CD4-positive, alpha-beta T cell treated with Interleukin-15 for 4 hours (primary cell): ENCODE data around the gene DNAJC8.

Experiments used
- DNase-seq: peaks from one replicate; pipeline ENCODE4 v3.0.0-alpha.2; 2020; ENCODE audit warnings: low spot score

Gene DNAJC8

DNA sequence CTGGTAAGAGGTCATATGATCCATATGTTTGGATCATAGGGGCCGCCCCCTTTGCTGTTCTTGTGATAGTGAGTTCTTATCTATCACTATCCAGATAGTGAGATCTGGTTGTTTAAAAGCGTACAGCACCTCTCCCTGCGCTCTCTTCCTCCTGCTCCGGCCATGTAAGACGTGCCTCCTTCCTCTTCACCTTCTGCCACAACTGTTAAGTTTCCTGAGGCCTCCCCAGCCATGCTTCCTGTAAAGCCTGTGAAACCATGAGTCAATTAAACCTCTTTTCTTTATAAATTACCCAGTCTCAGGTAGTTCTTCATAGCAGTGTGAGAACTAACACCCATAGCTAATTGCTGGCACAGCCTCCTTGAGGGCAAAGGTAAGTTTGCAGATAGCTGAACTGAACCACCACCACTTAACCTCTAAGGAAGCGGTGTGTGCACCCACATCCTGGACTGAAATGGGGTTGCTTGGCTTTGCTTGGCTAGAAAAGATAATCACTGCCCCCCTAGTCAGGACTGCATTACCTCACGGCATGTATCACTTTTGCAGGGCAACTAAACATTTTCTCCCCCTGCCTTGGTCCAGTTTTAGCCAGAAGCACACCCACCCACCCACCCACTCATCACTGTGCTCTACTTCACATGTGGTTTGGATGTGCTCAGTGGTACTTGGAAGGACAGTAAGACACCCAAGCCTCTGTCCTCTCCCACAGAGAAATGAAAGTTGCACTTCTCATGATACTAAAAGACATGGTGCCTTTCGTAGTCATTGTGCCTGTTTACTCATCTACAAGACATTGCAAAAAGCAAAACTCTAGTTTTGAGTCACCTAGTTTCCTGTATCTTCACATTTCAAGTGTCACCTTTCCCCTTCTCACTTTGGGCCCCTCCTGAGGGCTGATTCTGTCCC is 33.2 kb downstream of the DNAJC8 start:
- peak; percentile 65 for DNase-seq

DNA sequence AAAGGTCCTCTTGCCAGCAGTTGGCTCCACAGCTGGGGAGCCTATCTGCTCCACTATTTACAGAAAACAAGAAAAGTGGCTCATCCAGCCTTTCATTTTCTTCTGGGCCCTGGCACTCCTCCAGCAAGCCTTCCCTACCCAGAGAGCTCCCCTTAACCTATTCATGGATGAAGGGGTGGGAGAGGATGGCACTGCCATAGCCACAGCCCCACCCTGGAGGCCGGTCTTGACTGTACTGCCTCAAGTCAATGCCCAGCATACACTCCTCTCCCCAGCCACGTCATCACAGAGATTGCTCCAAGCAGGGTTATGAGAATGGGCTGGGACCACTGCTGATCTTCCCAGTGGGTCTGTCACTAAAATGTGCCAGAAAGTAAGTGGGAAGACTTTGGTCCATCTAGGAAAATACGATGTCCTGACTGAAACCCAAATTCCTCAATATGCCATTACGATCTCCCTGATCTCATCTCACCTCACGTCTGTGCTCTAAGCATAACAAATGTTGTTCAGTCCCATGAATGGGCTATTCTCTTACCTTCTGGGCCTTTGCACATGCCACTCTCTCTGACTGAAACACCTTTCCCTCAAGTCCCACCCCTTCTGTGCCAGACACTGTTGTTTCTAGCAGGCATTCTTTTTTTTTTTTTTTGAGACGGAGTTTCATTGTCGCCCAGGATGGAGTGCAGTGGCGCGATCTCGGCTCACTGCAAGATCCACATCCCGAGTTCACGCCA is 35.0 kb downstream of the DNAJC8 start:
- DNase-seq, result no peak

GRCh38 chr1:28196330-28196729 is 36.5 kb downstream of the DNAJC8 start:
- DNase-seq, result no peak

DNA sequence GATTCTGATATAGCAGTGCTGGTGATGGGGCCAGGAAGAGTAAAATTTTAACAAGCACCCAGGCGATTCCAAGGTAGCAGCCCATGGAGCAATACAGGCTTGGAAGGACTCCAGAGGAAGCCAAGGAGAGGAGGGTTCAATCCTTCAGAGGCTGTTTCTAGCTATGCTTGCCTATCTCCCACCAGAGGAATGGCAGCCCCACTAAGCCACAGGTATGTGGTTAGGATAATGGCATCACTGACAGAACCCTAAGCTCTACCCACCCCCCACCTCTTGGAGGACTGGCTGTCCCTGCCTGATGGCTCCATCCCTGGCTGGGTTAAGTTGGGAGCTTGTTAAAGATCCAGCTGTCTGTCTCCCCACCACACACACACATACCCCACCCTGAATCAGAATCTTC is 37.0 kb downstream of the DNAJC8 start:
- DNase-seq, result no peak

DNA sequence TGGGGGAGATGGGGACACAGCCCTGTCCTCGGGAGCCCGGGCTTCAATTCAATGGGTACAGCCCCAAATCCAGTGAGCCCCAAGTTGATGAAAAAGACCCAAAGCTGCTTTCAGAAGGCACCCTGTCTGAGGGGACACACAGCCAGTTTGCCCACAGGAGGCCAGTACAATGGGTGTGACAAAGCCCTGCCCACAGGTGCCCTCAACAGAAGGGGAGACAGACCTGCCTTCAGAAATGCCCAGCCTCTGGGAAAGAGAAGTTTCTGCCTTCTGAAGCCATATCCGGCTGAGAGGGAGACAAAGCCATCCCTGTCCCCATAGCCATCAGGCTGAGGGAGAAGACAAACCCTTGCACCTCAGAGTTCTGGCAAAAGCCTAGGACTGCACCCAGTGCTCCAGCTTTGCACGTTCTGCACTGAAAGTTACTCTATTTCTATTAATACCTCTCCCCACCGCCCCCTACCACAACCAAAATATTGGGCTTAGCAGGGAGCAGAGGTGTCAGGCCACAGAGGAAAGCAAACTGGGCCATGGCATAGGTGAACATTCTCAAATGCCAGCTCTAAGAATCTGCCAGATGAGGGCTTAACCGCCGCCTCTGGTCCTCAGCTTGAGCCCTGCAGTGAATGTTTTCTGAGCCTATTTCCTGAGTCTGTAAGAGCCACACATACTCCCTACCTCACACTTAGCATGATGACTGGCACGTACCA is 38.3 kb downstream of the DNAJC8 start:
- DNase-seq, result no peak

DNA sequence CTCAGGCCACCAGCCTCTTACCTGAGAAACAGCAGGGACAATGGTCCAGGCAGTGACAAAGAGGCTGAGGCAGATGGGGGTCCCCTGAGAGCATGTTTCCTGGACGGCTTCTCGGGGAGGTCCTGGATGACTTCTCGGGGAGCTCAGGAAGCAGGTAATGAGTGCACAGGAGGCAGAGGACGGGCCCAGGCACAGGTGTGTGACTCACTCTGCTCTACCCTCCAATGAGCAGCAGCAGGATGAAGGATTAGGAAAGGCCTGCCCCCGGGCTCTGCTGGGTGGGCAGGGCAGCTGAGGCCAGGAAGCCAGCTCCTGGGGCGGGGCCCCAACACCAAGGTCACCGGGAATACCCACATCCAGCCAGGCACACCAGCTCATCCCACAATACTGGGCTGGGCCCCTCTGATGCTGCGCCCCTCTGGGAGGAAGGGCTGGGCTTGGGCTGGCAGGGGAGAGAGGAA is 39.1 kb downstream of the DNAJC8 start:
- no peak for DNase-seq

GRCh38 chr1:28190996-28191645 is 41.7 kb downstream of the DNAJC8 start:
- DNase-seq, result no peak

GRCh38 chr1:28190337-28190979 is 42.4 kb downstream of the DNAJC8 start:
- no peak for DNase-seq

GRCh38 chr1:28185071-28185470 is 47.8 kb downstream of the DNAJC8 start:
- no peak for DNase-seq

GRCh38 chr1:28180306-28181305 is 52.2 kb downstream of the DNAJC8 start:
- DNase-seq, result no peak

DNA sequence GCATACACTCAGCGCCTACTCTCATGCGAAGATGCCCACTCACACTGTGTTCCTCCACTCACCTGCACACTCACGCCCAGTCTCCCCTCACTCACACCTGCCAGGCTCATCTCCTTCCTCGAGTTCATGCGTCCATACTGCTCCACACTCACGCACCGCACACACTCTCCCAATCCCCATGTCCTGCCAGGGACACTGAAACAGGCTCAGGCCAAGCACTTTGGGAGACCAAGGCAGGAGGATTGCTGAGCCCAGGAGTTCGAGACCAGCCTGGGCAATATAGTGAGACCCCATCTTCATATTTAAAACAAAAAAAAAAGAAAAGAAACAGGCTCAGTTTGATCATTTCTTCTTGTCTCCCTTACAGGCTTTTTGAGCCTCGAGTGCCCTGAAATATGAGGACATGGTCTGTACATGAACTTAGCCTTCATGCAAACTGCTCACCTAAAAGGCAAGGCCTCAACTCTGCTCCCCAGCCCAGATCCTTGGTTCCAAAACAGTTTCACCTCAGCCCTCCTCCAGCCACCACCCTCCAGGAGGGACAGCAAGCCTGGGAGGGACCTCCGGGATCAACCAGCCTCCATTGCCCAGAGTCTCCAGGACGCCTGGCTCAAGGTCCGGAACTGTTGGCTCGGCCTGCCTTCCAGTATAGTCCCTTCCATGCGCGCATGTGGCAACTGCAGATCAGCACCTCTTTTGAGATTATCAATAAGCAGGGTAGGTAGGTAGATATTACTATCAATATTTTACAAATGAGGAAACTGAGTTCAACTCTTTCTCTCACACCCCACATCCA is 53.9 kb downstream of the DNAJC8 start:
- DNase-seq, result no peak

GRCh38 chr1:28176492-28177470 is 56.0 kb downstream of the DNAJC8 start, which contains the start of gene PTAFR:
PTAFR (minus strand) TSS chr1:28176690; CDS start chr1:28151021, 25,669 bp downstream.
- DNase-seq, result no peak

GRCh38 chr1:28175955-28176485 is 56.8 kb downstream of the DNAJC8 start:
- no peak for DNase-seq

- DNase-seq, result no peak
These were observed 58.9 kb downstream of the DNAJC8 start for GRCh38 chr1:28173980-28174297.

DNA sequence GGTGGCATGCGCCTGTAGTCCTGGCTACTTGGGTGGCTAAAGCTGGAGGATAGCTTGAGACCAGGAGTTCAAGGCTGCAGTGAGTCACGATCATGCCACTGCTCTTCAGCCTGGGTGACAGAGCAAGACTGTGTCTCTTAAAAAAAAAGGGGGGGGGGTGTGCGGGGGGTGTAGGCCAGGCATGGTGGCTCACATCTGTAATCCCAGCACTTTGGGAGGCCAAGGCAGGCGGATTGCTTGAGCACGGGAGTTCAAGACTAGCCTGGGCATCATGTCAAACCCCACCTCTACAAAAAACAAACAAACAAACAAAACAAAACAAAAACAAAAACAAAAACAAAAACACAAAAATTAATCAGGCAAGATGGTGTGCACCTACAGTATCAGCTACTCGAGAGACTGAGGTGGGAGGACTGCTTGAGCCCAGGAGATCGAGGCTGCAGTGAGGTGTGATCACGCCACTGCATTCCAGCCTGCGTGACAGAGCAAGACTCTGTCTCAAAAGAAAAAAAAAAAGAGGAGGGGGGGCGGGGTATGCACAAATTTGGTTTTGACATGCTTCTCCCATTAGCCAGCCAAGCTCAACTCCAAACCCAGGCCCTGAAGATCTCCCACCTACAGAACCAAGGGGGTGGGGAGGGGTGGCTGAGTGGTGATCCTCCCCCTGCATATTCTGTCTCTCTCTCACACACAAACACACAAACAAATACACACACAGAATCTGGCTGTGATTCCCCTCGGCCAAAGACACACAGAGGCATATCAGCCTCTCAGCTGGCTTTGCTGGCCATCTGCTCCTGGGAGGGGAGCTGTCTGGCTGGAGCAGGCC is 59.5 kb downstream of the DNAJC8 start:
- no peak for DNase-seq

- DNase-seq, result peak; percentile 12
These were observed 60.1 kb downstream of the DNAJC8 start for GRCh38 chr1:28172713-28173150.

DNA sequence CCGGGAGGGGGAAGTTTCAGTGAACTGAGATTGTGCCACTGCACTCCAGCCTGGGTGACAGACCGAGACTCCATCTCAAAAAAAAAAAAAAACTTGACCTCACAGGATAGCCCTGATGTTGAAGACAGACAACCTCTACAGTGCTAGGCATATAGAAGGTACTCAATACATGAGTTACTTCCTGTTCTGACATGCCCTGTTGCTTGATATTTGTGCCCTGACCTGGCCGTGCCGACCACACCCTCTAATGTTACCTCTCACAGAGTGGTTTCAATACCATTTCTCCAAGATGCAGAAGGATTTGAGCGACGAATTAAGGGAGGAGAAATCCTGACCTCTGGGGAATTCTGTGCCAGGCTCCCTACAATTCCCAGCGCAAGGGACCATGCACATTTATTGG is 61.6 kb downstream of the DNAJC8 start:
- DNase-seq, result no peak
